Fibroblast of peridontal ligament (primary cell): Measurements from ENCODE around the gene TPP1.

Source experiments
- DNase-seq: peaks from one replicate; pipeline ENCODE4 v3.0.0-alpha.2; 2010; ENCODE audit errors: extremely low read depth

Gene TPP1

GRCh38 chr11:6563121-6563619 lies 56.1 kb downstream of the TPP1 start:
- no peak for DNase-seq
